ENCODE results near the gene ETV2.
"Not testable (repeated sequence)": the region's sequence is repeated elsewhere in the genome, so short reads cannot be mapped to it uniquely, and the experiment has no call there.

The ETV2 gene

GRCh38 chr19:35661995-35662340 is 20.4 kb downstream of the ETV2 start:
- FAIRE-seq: no peak

- no peak for FAIRE-seq
Measured at GRCh38 chr19:35663981-35664380, 22.4 kb downstream of the ETV2 start.

- FAIRE-seq: no peak
Measured at GRCh38 chr19:35665157-35665556, 23.6 kb downstream of the ETV2 start.

GRCh38 chr19:35665604-35666003 is 24.1 kb downstream of the ETV2 start:
- FAIRE-seq: no peak

GRCh38 chr19:35666251-35666913 is 24.8 kb downstream of the ETV2 start, which contains the start of gene UPK1A:
Gene UPK1A, plus strand, starts transcription at chr19:35666517. Its CDS starts 296 bp downstream, at chr19:35666813.
- FAIRE-seq: no peak

GRCh38 chr19:35669566-35669965 is 28.0 kb downstream of the ETV2 start:
- no peak for FAIRE-seq

- no peak for FAIRE-seq
Measured at GRCh38 chr19:35669974-35670373, 28.4 kb downstream of the ETV2 start.

- no peak for FAIRE-seq
Measured at GRCh38 chr19:35670686-35671085, 29.1 kb downstream of the ETV2 start.

- FAIRE-seq: no peak
Measured at GRCh38 chr19:35671818-35672217, 30.3 kb downstream of the ETV2 start.

- FAIRE-seq: no peak
Measured at GRCh38 chr19:35673121-35673804, 31.7 kb downstream of the ETV2 start.

GRCh38 chr19:35675589-35676140 is 34.1 kb downstream of the ETV2 start:
- no peak for FAIRE-seq

GRCh38 chr19:35689836-35690235 is 48.3 kb downstream of the ETV2 start:
- no peak for FAIRE-seq

- FAIRE-seq: not testable (repeated sequence)
Measured at GRCh38 chr19:35691106-35691505, 49.6 kb downstream of the ETV2 start.

GRCh38 chr19:35692010-35692409 is 50.5 kb downstream of the ETV2 start:
- no peak for FAIRE-seq

- FAIRE-seq: no peak
Measured at GRCh38 chr19:35693422-35693821, 51.9 kb downstream of the ETV2 start.

- peak; percentile 60 for FAIRE-seq
Measured at GRCh38 chr19:35693835-35694599, 52.5 kb downstream of the ETV2 start.
